Measurements from ENCODE around the gene LTBP1. TPM values are rescaled to one million over a fixed set of nuclear protein-coding genes. Genes with fewer than 3 reads are reported as not detected.
"Not testable (repeated sequence)": the region's sequence is repeated elsewhere in the genome, so short reads cannot be mapped to it uniquely, and the experiment has no call there.

LTBP1 gene
- total and polyA plus RNA-seq, 4 donors: 107 to 573 (median 545) TPM

- no peaks in the 10 kb centered on the region for H3K9me3 ChIP-seq (ENCODE audit: control insufficient read depth, low read length)
- DNase-seq: no peak
- intact Hi-C loops (cut with DNase I): loop anchor here in 1 of 2 donors (10.0 kb wide), 1 partner anchor 229 kb away; no protein-coding TSS in a partner anchor
- H3K36me3 ChIP-seq (ENCODE audit: control insufficient read depth in 1 of 2, insufficient read depth in 2 of 2, low read length in 1 of 2): peaks cover 3 to 4% of the 10 kb centered on the region in 2 donors
- no peak overlapping the region for H3K4me3 ChIP-seq (ENCODE audit: low read length in 2 of 2)
- peaks cover 0 to 1% of the 10 kb centered on the region in 2 donors for H3K4me1 ChIP-seq (ENCODE audit: control insufficient read depth in 1 of 2, insufficient read depth in 2 of 2, low read length in 2 of 2)
- 33 to 37% methylated on average over 5 of the region's 5 CpGs for WGBS, 2 donors
- no peaks in the 10 kb centered on the region for H3K27me3 ChIP-seq (ENCODE audit: control insufficient read depth in 1 of 2, insufficient read depth in 2 of 2, low read length in 1 of 2)
- ATAC-seq (ENCODE audit: low FRiP score): no peak
- H3K27ac ChIP-seq (ENCODE audit: low read depth in 1 of 2, low read length in 2 of 2): peak overlapping the region in 1 of 2 donors; percentile 98
Measured at GRCh38 chr2:33363325-33364298, 416.9 kb downstream of the LTBP1 start.

GRCh38 chr2:33365264-33365970 is 418.7 kb downstream of the LTBP1 start:
- no peaks in the 10 kb centered on the region for H3K9me3 ChIP-seq (ENCODE audit: control insufficient read depth, low read length)
- 7 to 9% methylated on average over 9 of the region's 9 CpGs for WGBS, 2 donors
- intact Hi-C loops (cut with DNase I): loop anchor here in 1 of 2 donors (5.0 to 10.0 kb wide), 3 partner anchors 73 to 328 kb away; no protein-coding TSS in a partner anchor
- H3K27me3 ChIP-seq (ENCODE audit: control insufficient read depth in 1 of 2, insufficient read depth in 2 of 2, low read length in 1 of 2): no peaks in the 10 kb centered on the region
- no peak for DNase-seq
- peak overlapping the region; percentile 85 to 87 for H3K27ac ChIP-seq (ENCODE audit: low read depth in 1 of 2, low read length in 2 of 2)
- ATAC-seq (ENCODE audit: low FRiP score): peak; percentile 51
- peaks cover 0 to 1% of the 10 kb centered on the region in 2 donors for H3K4me1 ChIP-seq (ENCODE audit: control insufficient read depth in 1 of 2, insufficient read depth in 2 of 2, low read length in 2 of 2)
- no peak overlapping the region for H3K4me3 ChIP-seq (ENCODE audit: low read length in 2 of 2)
- H3K36me3 ChIP-seq (ENCODE audit: control insufficient read depth in 1 of 2, insufficient read depth in 2 of 2, low read length in 1 of 2): peaks cover 2 to 4% of the 10 kb centered on the region in 2 donors

GRCh38 chr2:33366473-33366872 is 419.7 kb downstream of the LTBP1 start:
- Histone ChIP-seq H3K4me1 (ENCODE audit: control insufficient read depth in 1 of 2, insufficient read depth in 2 of 2, low read length in 2 of 2) (peaks cover 0 to 1% of the 10 kb centered on the region in 2 donors), H3K27ac (ENCODE audit: low read depth in 1 of 2, low read length in 2 of 2) (peak overlapping the region; percentile 49 to 90), H3K4me3 (ENCODE audit: low read length in 2 of 2) (no peak overlapping the region), H3K36me3 (ENCODE audit: control insufficient read depth in 1 of 2, insufficient read depth in 2 of 2, low read length in 1 of 2) (peaks cover 3 to 4% of the 10 kb centered on the region in 2 donors), H3K9me3 (ENCODE audit: control insufficient read depth, low read length) (no peaks in the 10 kb centered on the region), H3K27me3 (ENCODE audit: control insufficient read depth in 1 of 2, insufficient read depth in 2 of 2, low read length in 1 of 2) (no peaks in the 10 kb centered on the region)
- intact Hi-C loops (cut with DNase I): loop anchor here in 1 of 2 donors (5.0 to 10.0 kb wide), 3 partner anchors 74 to 329 kb away; no protein-coding TSS in a partner anchor
- WGBS, 2 donors: 5 to 6% methylated on average over 5 of the region's 5 CpGs
- peak; percentile 89 for ATAC-seq (ENCODE audit: low FRiP score)
- peak; percentile 80 to 81 for DNase-seq

- intact Hi-C loops (cut with DNase I): loop anchor here in 1 of 2 donors (5.0 to 10.0 kb wide), 3 partner anchors 76 to 331 kb away; no protein-coding TSS in a partner anchor
- not testable (repeated sequence) for H3K27ac ChIP-seq (ENCODE audit: low read depth in 1 of 2, low read length in 2 of 2); H3K27me3 ChIP-seq (ENCODE audit: control insufficient read depth in 1 of 2, insufficient read depth in 2 of 2, low read length in 1 of 2); H3K9me3 ChIP-seq (ENCODE audit: control insufficient read depth, low read length); H3K36me3 ChIP-seq (ENCODE audit: control insufficient read depth in 1 of 2, insufficient read depth in 2 of 2, low read length in 1 of 2); H3K4me3 ChIP-seq (ENCODE audit: low read length in 2 of 2); DNase-seq; ATAC-seq (ENCODE audit: low FRiP score); H3K4me1 ChIP-seq (ENCODE audit: control insufficient read depth in 1 of 2, insufficient read depth in 2 of 2, low read length in 2 of 2)
- 95 to 97% methylated on average over 7 of the region's 7 CpGs for WGBS, 2 donors
Measured at GRCh38 chr2:33368524-33368923, 421.8 kb downstream of the LTBP1 start.

- no peak for ATAC-seq (ENCODE audit: low FRiP score)
- Histone ChIP-seq H3K27me3 (ENCODE audit: control insufficient read depth in 1 of 2, insufficient read depth in 2 of 2, low read length in 1 of 2) (no peaks in the 10 kb centered on the region), H3K4me3 (ENCODE audit: low read length in 2 of 2) (no peak overlapping the region), H3K36me3 (ENCODE audit: control insufficient read depth in 1 of 2, insufficient read depth in 2 of 2, low read length in 1 of 2) (peaks cover 3 to 4% of the 10 kb centered on the region in 2 donors), H3K9me3 (ENCODE audit: control insufficient read depth, low read length) (no peaks in the 10 kb centered on the region), H3K4me1 (ENCODE audit: control insufficient read depth in 1 of 2, insufficient read depth in 2 of 2, low read length in 2 of 2) (peaks cover 0 to 1% of the 10 kb centered on the region in 2 donors), H3K27ac (ENCODE audit: low read depth in 1 of 2, low read length in 2 of 2) (no peak overlapping the region)
- DNase-seq: no peak
- 93 to 94% methylated on average over 5 of the region's 5 CpGs for WGBS, 2 donors
- intact Hi-C loops (cut with DNase I): loop anchor here in 1 of 2 donors (5.0 to 10.0 kb wide), 3 partner anchors 77 to 332 kb away; no protein-coding TSS in a partner anchor
Measured at GRCh38 chr2:33369191-33369590, 422.4 kb downstream of the LTBP1 start.

- intact Hi-C loops (cut with DNase I): loop anchor here in 1 of 2 donors (10.0 kb wide), 1 partner anchor 336 kb away; no protein-coding TSS in a partner anchor
- Histone ChIP-seq H3K4me3 (ENCODE audit: low read length in 2 of 2) (no peak overlapping the region), H3K36me3 (ENCODE audit: control insufficient read depth in 1 of 2, insufficient read depth in 2 of 2, low read length in 1 of 2) (peaks cover 2 to 6% of the 10 kb centered on the region in 2 donors), H3K9me3 (ENCODE audit: control insufficient read depth, low read length) (no peaks in the 10 kb centered on the region), H3K27ac (ENCODE audit: low read depth in 1 of 2, low read length in 2 of 2) (peak overlapping the region; percentile 18 to 30), H3K27me3 (ENCODE audit: control insufficient read depth in 1 of 2, insufficient read depth in 2 of 2, low read length in 1 of 2) (no peaks in the 10 kb centered on the region), H3K4me1 (ENCODE audit: control insufficient read depth in 1 of 2, insufficient read depth in 2 of 2, low read length in 2 of 2) (no peaks in the 10 kb centered on the region)
- no peak for ATAC-seq (ENCODE audit: low FRiP score)
- no peak for DNase-seq
- WGBS, 2 donors: 33 to 43% methylated on average over 8 of the region's 8 CpGs
Measured at GRCh38 chr2:33370636-33371265, 424.0 kb downstream of the LTBP1 start.

GRCh38 chr2:33371304-33372090 is 424.7 kb downstream of the LTBP1 start:
- no peaks in the 10 kb centered on the region for H3K4me1 ChIP-seq (ENCODE audit: control insufficient read depth in 1 of 2, insufficient read depth in 2 of 2, low read length in 2 of 2)
- no peaks in the 10 kb centered on the region for H3K9me3 ChIP-seq (ENCODE audit: control insufficient read depth, low read length)
- ATAC-seq (ENCODE audit: low FRiP score): no peak
- DNase-seq: no peak
- peak overlapping the region in 1 of 2 donors; percentile 18 for H3K27ac ChIP-seq (ENCODE audit: low read depth in 1 of 2, low read length in 2 of 2)
- intact Hi-C loops (cut with DNase I): loop anchor here in 1 of 2 donors (10.0 kb wide), 1 partner anchor 337 kb away; no protein-coding TSS in a partner anchor
- no peak overlapping the region for H3K4me3 ChIP-seq (ENCODE audit: low read length in 2 of 2)
- 72 to 73% methylated on average over 8 of the region's 8 CpGs for WGBS, 2 donors
- no peaks in the 10 kb centered on the region for H3K27me3 ChIP-seq (ENCODE audit: control insufficient read depth in 1 of 2, insufficient read depth in 2 of 2, low read length in 1 of 2)
- peaks cover 2 to 6% of the 10 kb centered on the region in 2 donors for H3K36me3 ChIP-seq (ENCODE audit: control insufficient read depth in 1 of 2, insufficient read depth in 2 of 2, low read length in 1 of 2)

Data from aorta (tissue), 5 donors.